Suppressor macrophage treated with lipopolysaccharide for 1 hour (primary cell): ENCODE results near the gene PCNX1.
A peak's percentile ranks its signal among the peaks of the same experiment; 100 is the strongest.
"Not testable (repeated sequence)": the region's sequence is repeated elsewhere in the genome, so short reads cannot be mapped to it uniquely, and the experiment has no call there.

ENCODE experiments used
- DNase-seq, 3 donors: peaks; one replicate each; pipeline ENCODE4 v3.0.0-alpha.2; 2020 to 2022

The PCNX1 gene

GRCh38 chr14:71133296-71133695 is 226.0 kb downstream of the PCNX1 start:
- no peak for DNase-seq

- no peak for DNase-seq
Measured at GRCh38 chr14:71135496-71135895, 228.2 kb downstream of the PCNX1 start.

- no peak for DNase-seq
Measured at GRCh38 chr14:71135911-71136310, 228.7 kb downstream of the PCNX1 start.

- DNase-seq = no peak
Measured at GRCh38 chr14:71136386-71137060, 229.3 kb downstream of the PCNX1 start.

- no peak for DNase-seq
Measured at GRCh38 chr14:71137536-71138447, 230.5 kb downstream of the PCNX1 start.

GRCh38 chr14:71138448-71139293 is 231.4 kb downstream of the PCNX1 start:
- peak; percentile 70 to 80 (median 76) for DNase-seq

- no peak for DNase-seq
Measured at GRCh38 chr14:71139294-71139946, 232.2 kb downstream of the PCNX1 start.

- no peak for DNase-seq
Measured at GRCh38 chr14:71140157-71140556, 232.9 kb downstream of the PCNX1 start.

GRCh38 chr14:71141701-71142374 is 234.6 kb downstream of the PCNX1 start:
- no peak for DNase-seq

- peak; percentile 55 to 88 (median 58) for DNase-seq
Measured at GRCh38 chr14:71142375-71143038, 235.2 kb downstream of the PCNX1 start.

- DNase-seq = peak; percentile 73 to 85 (median 81)
Measured at GRCh38 chr14:71143381-71144290, 236.4 kb downstream of the PCNX1 start.

GRCh38 chr14:71147335-71147734 is 240.1 kb downstream of the PCNX1 start:
- not testable (repeated sequence) for DNase-seq

- DNase-seq = no peak
Measured at GRCh38 chr14:71148627-71149026, 241.4 kb downstream of the PCNX1 start.

- DNase-seq = no peak
Measured at GRCh38 chr14:71150737-71151136, 243.5 kb downstream of the PCNX1 start.

GRCh38 chr14:71155743-71156142 is 248.5 kb downstream of the PCNX1 start:
- no peak for DNase-seq

GRCh38 chr14:71163050-71163841 is 256.0 kb downstream of the PCNX1 start:
- no peak for DNase-seq

- no peak for DNase-seq
Measured at GRCh38 chr14:71163842-71164629, 256.8 kb downstream of the PCNX1 start.
